Naive thymus-derived CD8-positive, alpha-beta T cell (primary cell): ENCODE measurements around the gene OR52D1. TPM values are rescaled to one million over a fixed set of nuclear protein-coding genes. Genes with fewer than 3 reads are reported as not detected.

ENCODE experiments used
- ATAC-seq, 2 donors: fragments of 150-1000 bp; cut with Tn5 transposase in 1 of 2; sonication (Bioruptor Pico), chemical (Tn5 transposase) in 1 of 2; 1 replicate in 1 of 2; 2 replicates in 1 of 2; pipeline ENCODE4 v1.10.0; 2021; ENCODE audit warnings: mild to moderate bottlenecking in 2 of 2, moderate library complexity in 2 of 2
- POLR2A ChIA-PET: fragments of 350-600 bp; sonication (Branson Sonifier 250); formaldehyde crosslinking; loops from one replicate; lab custom pipeline; 2021; ENCODE audit warnings: antibody characterized with exemption; lab: Charles Lee
- DNase-seq, 10 donors: peaks; one replicate each; pipeline versions ENCODE4 v3.0.0 to v3.0.0-alpha.2; 2020 to 2022
- H3K27ac Mint-ChIP-seq, 10 donors: one replicate each; pipeline ENCODE4 v1.8.0; 2020 to 2022; ENCODE audit warnings: mild to moderate bottlenecking in 10 of 10, mixed read lengths in 10 of 10, moderate library complexity in 4 of 10, inconsistent platforms in 1 of 10
- H3K27me3 Mint-ChIP-seq, 5 donors: one replicate each; pipeline ENCODE4 v1.8.0; 2021 to 2022; ENCODE audit warnings: mixed read lengths in 5 of 5
- H3K36me3 Mint-ChIP-seq, 3 donors: one replicate each; pipeline ENCODE4 v1.8.0; 2020 to 2022; ENCODE audit warnings: mixed read lengths in 3 of 3, mild to moderate bottlenecking in 2 of 3, inconsistent platforms in 1 of 3
- H3K4me1 Mint-ChIP-seq, 4 donors: one replicate each; pipeline ENCODE4 v1.8.0; 2021 to 2022; ENCODE audit warnings: mixed read lengths in 4 of 4
- H3K4me3 Mint-ChIP-seq, 10 donors: one replicate each; pipeline ENCODE4 v1.8.0; 2020 to 2022; ENCODE audit warnings: mild to moderate bottlenecking in 10 of 10, mixed read lengths in 10 of 10, moderate library complexity in 6 of 10, inconsistent platforms in 1 of 10
- H3K9me3 Mint-ChIP-seq, 9 donors: one replicate each; pipeline ENCODE4 v1.8.0; 2020 to 2022; ENCODE audit warnings: mixed read lengths in 9 of 9, mild to moderate bottlenecking in 3 of 9, inconsistent platforms in 1 of 9, moderate library complexity in 1 of 9
- polyA plus RNA-seq, 3 donors: library from polyadenylated mRNA; unstranded; fragments of 300-500 nt; fragmentation: Illumina TruSeq; gene quantifications; one replicate each; pipeline ENCODE4 v1.2.3, GENCODE V29; 2021
- total RNA-seq, 8 experiments: library from RNA in 2 of 8; stranded (reverse) in 2 of 8; gene quantifications; one replicate each; pipeline ENCODE4 v1.2.3 and lab custom pipeline; 2021 to 2026

The OR52D1 gene
- total RNA-seq (not detected), polyA plus RNA-seq (not detected), total RNA-seq (lab: John Stamatoyannopoulos, UW) (0 reads per million in 6 experiments)

- Mint-ChIP-seq H3K4me3 (no peak within 1 kb of the TSS), H3K27ac (no peak within 1 kb of the TSS), H3K27me3 (peaks cover 0 to 11% (median 6%) of the 10 kb centered on the region in 5 donors), H3K36me3 (no peaks in the 10 kb centered on the region), H3K4me1 (no peaks in the 10 kb centered on the region), H3K9me3 (peaks cover 0 to 5% (median 0%) of the 10 kb centered on the region in 9 donors)
- ATAC-seq = no peak
- DNase-seq = no peak
- POLR2A ChIA-PET = no interaction called here
Observed at GRCh38 chr11:5488385-5488784, at the start of gene OR52D1. TSS of gene OR52D1 (plus strand) at chr11:5488685. CDS start at chr11:5488707, 22 bp downstream.

- H3K36me3 Mint-ChIP-seq = no peaks in the 10 kb centered on the region
- no peak for DNase-seq
- H3K27me3 Mint-ChIP-seq = peaks cover 6 to 34% (median 16%) of the 10 kb centered on the region in 5 donors
- ATAC-seq = no peak
- POLR2A ChIA-PET = no interaction called here
- H3K27ac Mint-ChIP-seq = no peak within 1 kb of the TSS
- peaks cover 0 to 5% (median 0%) of the 10 kb centered on the region in 9 donors for H3K9me3 Mint-ChIP-seq
- no peak within 1 kb of the TSS for H3K4me3 Mint-ChIP-seq
- H3K4me1 Mint-ChIP-seq = no peaks in the 10 kb centered on the region
Observed at GRCh38 chr11:5441414-5441813, 47.1 kb upstream of the OR52D1 start, which contains the start of gene OR51I1. TSS of gene OR51I1 (minus strand) at chr11:5441514. CDS start at chr11:5441514, 0 bp downstream.

- Mint-ChIP-seq H3K36me3 (no peaks in the 10 kb centered on the region), H3K4me3 (no peak overlapping the region), H3K27ac (no peak overlapping the region), H3K9me3 (peaks cover 0 to 5% (median 0%) of the 10 kb centered on the region in 9 donors), H3K4me1 (no peaks in the 10 kb centered on the region), H3K27me3 (peaks cover 7 to 30% (median 16%) of the 10 kb centered on the region in 5 donors)
- ATAC-seq (no peak), DNase-seq (no peak)
- POLR2A ChIA-PET = no interaction called here
Observed at GRCh38 chr11:5443835-5444393, 44.6 kb upstream of the OR52D1 start.

DNA sequence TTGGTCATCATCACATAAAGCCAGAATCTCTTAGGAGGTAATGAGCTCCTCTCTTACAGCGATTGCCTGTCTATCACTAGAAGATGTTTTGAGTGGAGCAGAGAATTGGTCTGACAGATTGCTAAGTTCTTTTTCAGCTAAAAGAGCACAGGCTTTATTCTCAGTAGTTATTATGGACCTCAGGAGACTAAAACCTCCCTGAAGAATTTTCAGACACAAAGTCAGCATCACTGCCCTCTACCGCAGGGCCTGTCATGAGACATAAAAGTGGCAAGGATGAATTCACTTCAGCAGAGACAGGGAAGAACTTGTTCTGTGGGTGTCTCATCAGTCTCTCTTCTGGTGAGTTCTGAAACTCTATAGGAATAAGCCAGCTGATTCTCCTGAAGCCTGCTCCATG, 39.5 kb upstream of the OR52D1 start, which contains the start of gene OR51I2:
OR51I2 (plus strand) TSS at position 301 of the 400 bp plus-strand sequence. CDS start 4,166 bp downstream, outside the sequence.
- no peaks in the 10 kb centered on the region for H3K4me1 Mint-ChIP-seq

GRCh38 chr11:5449432-5449831, 39.1 kb upstream of the OR52D1 start:
- Mint-ChIP-seq H3K4me1 (no peaks in the 10 kb centered on the region), H3K27ac (no peak overlapping the region), H3K9me3 (no peaks in the 10 kb centered on the region), H3K27me3 (peaks cover 0 to 32% (median 3%) of the 10 kb centered on the region in 5 donors), H3K36me3 (no peaks in the 10 kb centered on the region), H3K4me3 (no peak overlapping the region)
- POLR2A ChIA-PET = no interaction called here
- DNase-seq = no peak
- no peak for ATAC-seq

More for the DNA sequence above, 39.5 kb upstream of the OR52D1 start, which contains the start of gene OR51I2:
- no peaks in the 10 kb centered on the region for H3K36me3 Mint-ChIP-seq
- no peak within 1 kb of the TSS for H3K27ac Mint-ChIP-seq
- POLR2A ChIA-PET = no interaction called here
- ATAC-seq (no peak), DNase-seq (no peak)
- no peaks in the 10 kb centered on the region for H3K9me3 Mint-ChIP-seq
- peaks cover 2 to 32% (median 3%) of the 10 kb centered on the region in 5 donors for H3K27me3 Mint-ChIP-seq
- no peak within 1 kb of the TSS for H3K4me3 Mint-ChIP-seq

GRCh38 chr11:5460983-5461621, 27.4 kb upstream of the OR52D1 start:
- no peak overlapping the region for H3K4me3 Mint-ChIP-seq
- no peak for ATAC-seq

DNA sequence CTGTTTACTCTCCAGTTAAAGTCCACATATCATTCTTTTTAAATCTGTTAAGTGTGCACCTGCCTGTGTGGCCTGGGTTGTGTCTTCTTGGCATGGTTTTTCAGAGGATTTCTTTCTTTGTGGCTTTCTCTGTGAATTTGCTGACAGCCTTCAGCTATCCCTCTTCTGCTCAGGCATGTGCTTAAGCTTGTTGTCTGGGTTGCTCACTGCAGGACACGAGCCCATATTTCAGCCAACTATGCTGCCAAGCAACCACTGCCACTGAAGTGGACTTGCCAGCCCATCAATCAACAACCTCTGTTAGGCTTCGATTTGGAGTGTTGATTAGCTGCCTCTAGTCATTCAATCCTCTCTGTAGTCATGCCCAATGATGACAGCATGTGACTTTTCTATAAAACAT, 21.0 kb upstream of the OR52D1 start:
- no peak overlapping the region for H3K27ac Mint-ChIP-seq
- no peaks in the 10 kb centered on the region for H3K4me1 Mint-ChIP-seq
- no peak overlapping the region for H3K4me3 Mint-ChIP-seq
- no peaks in the 10 kb centered on the region for H3K36me3 Mint-ChIP-seq
- H3K9me3 Mint-ChIP-seq = no peaks in the 10 kb centered on the region
- DNase-seq (no peak), ATAC-seq (no peak)
- H3K27me3 Mint-ChIP-seq = peaks cover 0 to 20% (median 7%) of the 10 kb centered on the region in 5 donors
- POLR2A ChIA-PET = interaction anchor here (0.6 kb wide), 1 partner anchor 132 kb away, joined by 3 read pairs; no protein-coding TSS in a partner anchor

More at GRCh38 chr11:5460983-5461621, 27.4 kb upstream of the OR52D1 start:
- POLR2A ChIA-PET = no interaction called here
- peaks cover 0 to 17% (median 0%) of the 10 kb centered on the region in 5 donors for H3K27me3 Mint-ChIP-seq
- peak in 1 of 10 donors; percentile 59 for DNase-seq
- peaks cover 0 to 26% (median 0%) of the 10 kb centered on the region in 9 donors for H3K9me3 Mint-ChIP-seq
- peak overlapping the region in 1 of 10 donors; percentile 23 for H3K27ac Mint-ChIP-seq
- H3K4me1 Mint-ChIP-seq = peaks cover 0 to 3% (median 0%) of the 10 kb centered on the region in 4 donors
- peaks cover 0 to 2% (median 0%) of the 10 kb centered on the region in 3 donors for H3K36me3 Mint-ChIP-seq

DNA sequence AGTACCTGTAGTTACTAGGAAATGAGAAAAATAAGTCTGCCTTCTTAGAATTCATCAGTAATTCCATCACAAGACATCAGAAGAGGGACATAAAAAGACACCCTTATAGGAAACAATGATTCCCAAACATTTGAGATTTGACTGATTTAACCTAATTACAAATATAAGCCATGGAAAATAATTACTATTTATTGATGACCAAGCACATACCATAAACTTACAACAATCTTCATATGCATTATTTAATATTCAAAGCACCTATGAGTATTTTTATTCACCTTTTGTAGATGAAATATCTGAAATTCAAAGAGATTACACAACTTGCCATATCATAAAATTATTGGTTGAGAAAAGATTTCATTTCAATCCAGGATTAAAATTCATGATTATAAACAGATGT, 14.6 kb upstream of the OR52D1 start:
- Mint-ChIP-seq H3K4me1 (no peaks in the 10 kb centered on the region), H3K27ac (no peak overlapping the region), H3K27me3 (peaks cover 8 to 25% (median 12%) of the 10 kb centered on the region in 5 donors), H3K9me3 (no peaks in the 10 kb centered on the region), H3K4me3 (no peak overlapping the region), H3K36me3 (no peaks in the 10 kb centered on the region)
- ATAC-seq = no peak
- DNase-seq = no peak
- POLR2A ChIA-PET = no interaction called here

DNA sequence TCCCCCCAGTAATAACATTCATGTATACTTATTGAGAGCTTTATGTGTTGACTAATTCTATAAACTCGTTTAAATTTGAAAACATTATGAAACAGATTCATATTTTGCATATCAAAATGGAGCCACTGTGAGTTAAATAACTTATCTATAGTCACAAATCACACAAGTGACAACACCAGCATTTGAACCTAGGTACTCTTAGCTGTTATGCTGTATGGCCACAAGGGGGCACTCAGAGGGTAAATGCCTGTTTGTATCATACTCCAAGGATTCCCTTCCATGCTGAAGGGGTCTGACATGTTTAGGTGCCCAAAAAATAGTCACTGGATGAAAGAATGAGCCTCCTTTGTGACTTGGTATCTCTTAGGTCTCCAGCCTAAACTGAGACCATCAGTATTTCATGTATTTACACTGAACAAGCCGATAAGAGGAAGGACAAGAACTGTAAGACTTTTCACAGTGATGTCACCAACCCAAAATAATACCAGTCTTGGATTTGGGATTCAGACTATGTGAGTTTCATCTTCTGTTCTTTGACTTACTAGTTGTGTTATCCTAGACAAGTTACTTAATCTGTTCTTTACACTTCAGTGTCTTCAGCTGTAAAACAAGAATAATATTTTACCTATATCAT, 12.2 kb upstream of the OR52D1 start:
- Mint-ChIP-seq H3K9me3 (no peaks in the 10 kb centered on the region), H3K27me3 (peaks cover 8 to 25% (median 12%) of the 10 kb centered on the region in 5 donors), H3K4me3 (no peak overlapping the region), H3K36me3 (no peaks in the 10 kb centered on the region), H3K27ac (no peak overlapping the region), H3K4me1 (no peaks in the 10 kb centered on the region)
- POLR2A ChIA-PET = no interaction called here
- DNase-seq (peak in 9 of 10 donors; percentile 3 to 66 (median 27)), ATAC-seq (no peak)

DNA sequence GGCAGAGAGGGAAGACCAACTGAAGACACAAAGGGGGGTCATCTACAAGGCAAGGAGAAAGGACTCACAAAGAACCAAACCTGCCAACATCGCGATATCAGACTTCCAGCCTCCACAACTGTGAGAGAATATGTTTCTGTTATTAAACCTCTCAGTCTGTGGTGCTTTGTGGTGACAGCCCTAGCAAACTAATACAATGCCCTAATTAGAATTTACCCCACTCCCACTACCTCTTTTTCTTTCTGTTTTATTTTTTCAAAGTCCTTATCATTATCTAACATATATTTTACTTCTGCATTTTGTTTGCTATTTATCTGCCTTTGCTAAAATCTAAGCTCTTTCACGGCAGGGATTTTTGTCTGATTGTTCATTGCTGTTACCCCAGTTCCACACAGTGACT, 2.5 kb upstream of the OR52D1 start:
- H3K27ac Mint-ChIP-seq = no peak overlapping the region
- peaks cover 0 to 7% (median 2%) of the 10 kb centered on the region in 5 donors for H3K27me3 Mint-ChIP-seq

DNA sequence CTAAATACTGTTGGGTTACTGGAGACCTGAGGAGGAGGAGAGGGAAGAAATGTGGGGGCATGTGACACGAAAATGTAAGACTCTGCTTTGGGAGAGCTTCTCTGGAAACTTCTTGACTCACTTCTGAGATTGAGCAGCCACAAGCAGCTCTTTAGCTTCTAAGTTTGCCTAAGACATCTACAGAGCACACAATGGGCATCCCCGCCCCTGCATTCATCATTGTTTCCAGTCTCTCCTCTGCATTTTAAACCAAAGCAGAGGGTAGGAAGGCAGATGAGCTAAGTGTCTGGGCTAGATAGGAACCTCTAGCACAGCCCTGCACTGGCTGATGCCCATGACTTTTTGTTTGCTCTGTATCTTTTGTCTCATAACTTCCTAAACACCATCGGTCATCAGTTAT, 2.1 kb upstream of the OR52D1 start:
- H3K27ac Mint-ChIP-seq = no peak overlapping the region
- H3K27me3 Mint-ChIP-seq = peaks cover 0 to 11% (median 2%) of the 10 kb centered on the region in 5 donors
- POLR2A ChIA-PET = no interaction called here
- H3K9me3 Mint-ChIP-seq = peaks cover 0 to 5% (median 0%) of the 10 kb centered on the region in 9 donors
- DNase-seq (no peak), ATAC-seq (no peak)
- no peaks in the 10 kb centered on the region for H3K36me3 Mint-ChIP-seq
- no peaks in the 10 kb centered on the region for H3K4me1 Mint-ChIP-seq
- H3K4me3 Mint-ChIP-seq = no peak overlapping the region

More for the DNA sequence above, 2.5 kb upstream of the OR52D1 start:
- Mint-ChIP-seq H3K4me3 (no peak overlapping the region), H3K36me3 (no peaks in the 10 kb centered on the region), H3K9me3 (peaks cover 0 to 5% (median 0%) of the 10 kb centered on the region in 9 donors), H3K4me1 (no peaks in the 10 kb centered on the region)
- DNase-seq (no peak), ATAC-seq (no peak)
- POLR2A ChIA-PET = no interaction called here

DNA sequence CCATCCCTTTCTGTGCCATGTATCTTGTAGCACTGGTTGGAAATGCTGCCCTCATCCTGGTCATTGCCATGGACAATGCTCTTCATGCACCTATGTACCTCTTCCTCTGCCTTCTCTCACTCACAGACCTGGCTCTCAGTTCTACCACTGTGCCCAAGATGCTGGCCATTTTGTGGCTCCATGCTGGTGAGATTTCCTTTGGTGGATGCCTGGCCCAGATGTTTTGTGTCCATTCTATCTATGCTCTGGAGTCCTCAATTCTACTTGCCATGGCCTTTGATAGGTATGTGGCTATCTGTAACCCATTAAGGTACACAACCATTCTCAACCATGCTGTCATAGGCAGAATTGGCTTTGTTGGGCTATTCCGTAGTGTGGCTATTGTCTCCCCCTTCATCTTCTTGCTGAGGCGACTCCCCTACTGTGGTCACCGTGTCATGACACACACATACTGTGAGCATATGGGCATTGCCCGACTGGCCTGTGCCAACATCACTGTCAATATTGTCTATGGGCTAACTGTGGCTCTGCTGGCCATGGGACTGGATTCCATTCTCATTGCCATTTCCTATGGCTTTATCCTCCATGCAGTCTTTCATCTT, 414 bp downstream of the OR52D1 start:
- peaks cover 0 to 2% (median 0%) of the 10 kb centered on the region in 9 donors for H3K9me3 Mint-ChIP-seq
- no peak for ATAC-seq
- H3K4me1 Mint-ChIP-seq = no peaks in the 10 kb centered on the region
- no peak for DNase-seq
- POLR2A ChIA-PET = no interaction called here
- no peak overlapping the region for H3K4me3 Mint-ChIP-seq
- H3K27me3 Mint-ChIP-seq = peaks cover 0 to 9% (median 6%) of the 10 kb centered on the region in 5 donors
- H3K27ac Mint-ChIP-seq = no peak overlapping the region
- H3K36me3 Mint-ChIP-seq = no peaks in the 10 kb centered on the region
